Fibroblast of the aortic adventitia (primary cell): Measurements from ENCODE around the gene SOX6. TPM values are rescaled to one million over a fixed set of nuclear protein-coding genes. Genes with fewer than 3 reads are reported as not detected.

ENCODE experiments used
- DNase-seq: peaks from one replicate; pipeline ENCODE4 v3.0.0-alpha.2; 2010; ENCODE audit warnings: low read depth
- H3K4me3 ChIP-seq: 2 replicates; pipeline ENCODE4 v1.5.1; 2011; ENCODE audit warnings: low read depth, mild to moderate bottlenecking, control low read depth, low read length, moderate library complexity
- CTCF ChIP-seq: IDR thresholded peaks from 2 replicates; pipeline ENCODE4 v1.5.1; 2011; ENCODE audit warnings: mild to moderate bottlenecking, low read length, control low read depth, inconsistent platforms; ENCODE audit not compliant: insufficient read depth
- total RNA-seq: library from RNA; depleted of rRNA; stranded (reverse); fragments of >200 nt; gene quantifications from 2 replicates; pipeline ENCODE4 v1.2.3, GENCODE V29; 2012; ENCODE audit warnings: low replicate concordance

The SOX6 gene
- total RNA-seq, 1 donor: 0.36 TPM

GRCh38 chr11:16091862-16092261 lies 264.5 kb downstream of the SOX6 start:
- DNase-seq: no peak
- no peak for TF ChIP-seq CTCF
- H3K4me3 ChIP-seq: no peak overlapping the region

- no peak overlapping the region for H3K4me3 ChIP-seq
- TF ChIP-seq CTCF: no peak
- no peak for DNase-seq
These were observed 266.9 kb downstream of the SOX6 start for GRCh38 chr11:16089481-16089880.

- H3K4me3 ChIP-seq: no peak overlapping the region
- no peak for DNase-seq
- no peak for TF ChIP-seq CTCF
These were observed 267.6 kb downstream of the SOX6 start for GRCh38 chr11:16088774-16089173.

GRCh38 chr11:16087886-16088285 lies 268.5 kb downstream of the SOX6 start:
- H3K4me3 ChIP-seq: no peak overlapping the region
- DNase-seq: no peak
- TF ChIP-seq CTCF: no peak

- TF ChIP-seq CTCF: no peak
- no peak overlapping the region for H3K4me3 ChIP-seq
- no peak for DNase-seq
These were observed 270.0 kb downstream of the SOX6 start for GRCh38 chr11:16086229-16086819.

- H3K4me3 ChIP-seq: no peak overlapping the region
- DNase-seq: no peak
- no peak for TF ChIP-seq CTCF
These were observed 274.0 kb downstream of the SOX6 start for GRCh38 chr11:16082095-16083055.
